GM19324 (cell line): ENCODE measurements around the gene VWA5A.

Source experiments
- ATAC-seq: cut with Tn5 transposase; IDR thresholded peaks from one replicate; pipeline ENCODE4 v1.9.1; 2021; ENCODE audit warnings: mild to moderate bottlenecking, moderate library complexity; ENCODE audit not compliant: unreplicated experiment, low FRiP score

The VWA5A gene

GRCh38 chr11:124114942-124115781 is at the start of gene VWA5A:
TSS of gene VWA5A (plus strand) at chr11:124115450. CDS start at chr11:124117512, 2,062 bp downstream.
- peak; percentile 99 for ATAC-seq

DNA sequence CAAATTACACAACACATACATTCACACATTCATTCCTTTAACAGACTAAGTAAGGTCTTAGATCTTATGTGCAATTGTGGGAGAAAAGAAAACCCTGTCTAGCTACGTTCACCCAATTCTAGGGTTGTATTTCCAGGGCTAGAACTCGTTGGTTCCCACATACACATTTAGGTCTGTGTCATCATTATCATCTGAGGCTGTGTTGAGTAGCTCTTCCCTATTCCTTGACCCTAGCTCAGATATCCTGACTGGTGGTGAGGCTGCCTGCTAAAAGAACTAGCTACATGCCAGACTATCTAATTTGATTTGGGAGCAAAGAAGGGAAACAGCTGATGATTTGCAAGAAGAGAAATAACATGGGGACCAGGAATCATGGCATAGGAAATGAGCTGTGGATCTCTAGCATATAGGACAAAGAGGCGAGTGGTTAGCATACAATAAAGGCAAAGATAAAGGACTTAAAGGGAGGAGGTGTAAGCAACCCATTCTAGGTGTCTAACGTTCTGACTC is 46.6 kb upstream of the VWA5A start:
- no peak for ATAC-seq

GRCh38 chr11:124069429-124070401 is 45.5 kb upstream of the VWA5A start:
- peak; percentile 89 for ATAC-seq

DNA sequence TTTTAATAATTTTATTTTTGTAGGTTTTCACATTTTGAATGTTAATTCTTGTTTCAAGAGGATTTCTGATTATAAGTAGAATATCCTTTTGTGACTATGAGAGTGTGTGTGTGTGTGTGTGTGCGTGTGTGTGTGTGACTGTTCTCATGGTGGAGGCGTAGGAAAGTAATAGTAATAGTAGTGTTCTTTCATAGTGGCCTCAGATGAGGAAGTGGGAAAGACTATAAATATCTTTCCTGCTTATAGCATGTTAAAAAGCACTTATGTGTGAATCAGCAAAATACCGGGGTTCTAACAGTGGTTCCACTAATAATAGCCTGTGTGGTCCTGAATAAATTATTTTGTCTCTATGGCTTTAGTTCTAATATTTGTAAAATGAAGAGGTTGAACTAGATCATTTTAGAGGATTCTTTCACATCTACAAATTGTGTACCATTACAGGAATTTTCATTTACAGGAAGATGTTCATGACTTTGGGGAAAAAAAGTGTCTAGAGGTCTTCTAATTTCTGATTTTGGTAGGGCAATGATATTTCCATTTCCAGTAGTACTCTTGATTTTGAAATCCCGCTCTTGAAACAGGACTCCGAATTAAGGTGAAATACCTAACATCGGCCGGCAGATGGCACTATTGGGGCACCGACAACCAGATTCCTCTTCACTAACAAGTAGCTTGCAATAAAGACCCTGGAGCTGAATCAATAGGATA is 44.2 kb upstream of the VWA5A start:
- ATAC-seq, result peak; percentile 47

DNA sequence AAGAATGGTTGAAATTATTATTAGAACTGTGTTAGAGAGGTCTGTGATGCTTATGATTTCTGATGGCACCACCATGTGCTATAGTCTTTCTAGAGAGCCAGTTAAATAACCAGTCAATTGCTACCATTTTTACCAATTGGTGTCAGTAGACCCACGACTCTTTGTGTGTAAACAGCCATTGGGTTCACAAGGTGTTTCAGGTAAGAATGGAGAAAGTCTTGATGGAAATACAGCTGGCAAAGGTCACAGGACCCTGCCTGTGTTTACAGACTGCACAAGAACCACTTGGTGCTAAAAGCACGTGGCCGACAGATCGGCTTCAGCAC is 43.7 kb upstream of the VWA5A start:
- no peak for ATAC-seq

- no peak for ATAC-seq
Observed at GRCh38 chr11:124072147-124072546, 43.1 kb upstream of the VWA5A start.

GRCh38 chr11:124074554-124074953 is 40.7 kb upstream of the VWA5A start:
- ATAC-seq, result no peak

DNA sequence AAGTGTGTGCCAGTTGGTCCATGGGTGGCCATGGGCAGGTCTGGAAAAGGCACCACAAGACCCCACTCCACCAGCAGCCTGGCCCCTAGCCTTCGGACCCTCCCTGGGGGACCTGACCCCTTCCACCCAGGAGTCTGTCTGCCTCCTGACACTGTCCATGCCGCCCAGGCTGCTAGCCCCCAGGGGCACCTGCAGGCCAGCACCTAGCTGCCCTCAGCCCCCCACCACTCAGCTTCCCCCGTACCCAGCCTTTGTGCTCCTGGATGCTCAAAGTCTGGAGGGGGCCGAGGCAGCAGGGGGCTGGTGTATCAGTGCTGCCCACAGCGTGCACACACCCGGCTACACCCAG is 39.8 kb upstream of the VWA5A start:
- no peak for ATAC-seq

- ATAC-seq, result peak; percentile 64
Observed at GRCh38 chr11:124075841-124076651, 39.2 kb upstream of the VWA5A start.

DNA sequence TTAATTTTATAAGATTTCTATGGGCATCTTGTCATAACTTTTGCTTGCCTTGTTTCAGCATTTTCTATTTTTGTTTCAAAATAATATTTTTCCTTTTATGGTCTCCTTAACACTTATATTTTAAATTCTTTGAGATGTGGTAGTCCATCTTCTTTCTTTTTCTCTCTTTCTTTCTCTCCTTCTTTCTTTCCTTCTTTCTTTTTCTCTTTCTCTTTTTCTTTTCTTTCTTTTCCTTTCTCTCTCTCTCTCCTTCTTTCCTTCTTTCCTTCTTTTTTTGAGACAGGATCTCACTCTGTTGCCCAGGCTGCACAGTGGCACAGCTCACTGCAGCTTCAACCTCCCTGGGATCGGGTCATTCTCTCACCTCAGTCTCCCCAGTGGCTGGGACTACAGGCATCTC is 38.0 kb upstream of the VWA5A start:
- no peak for ATAC-seq

DNA sequence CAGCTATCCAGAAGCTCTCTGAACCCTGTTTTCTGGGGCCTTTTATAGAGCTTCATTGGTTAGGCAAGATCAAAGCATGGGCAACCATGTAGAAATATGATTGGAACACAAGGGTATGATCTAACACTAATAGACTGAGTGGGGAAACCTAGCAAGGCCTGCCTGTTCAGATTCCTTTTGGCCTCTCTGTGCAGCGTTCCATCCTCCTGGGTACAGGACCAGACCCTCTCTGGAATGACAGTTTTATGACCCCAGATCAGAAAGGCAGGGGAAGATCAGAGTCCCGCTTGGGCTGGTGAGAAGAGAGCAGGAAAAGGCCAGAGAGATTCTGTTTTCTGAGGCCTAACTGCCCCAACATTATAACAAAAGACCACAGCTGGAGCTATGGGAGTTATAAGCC is 36.7 kb upstream of the VWA5A start:
- no peak for ATAC-seq

- ATAC-seq, result no peak
Observed at GRCh38 chr11:124079631-124080326, 35.5 kb upstream of the VWA5A start.

DNA sequence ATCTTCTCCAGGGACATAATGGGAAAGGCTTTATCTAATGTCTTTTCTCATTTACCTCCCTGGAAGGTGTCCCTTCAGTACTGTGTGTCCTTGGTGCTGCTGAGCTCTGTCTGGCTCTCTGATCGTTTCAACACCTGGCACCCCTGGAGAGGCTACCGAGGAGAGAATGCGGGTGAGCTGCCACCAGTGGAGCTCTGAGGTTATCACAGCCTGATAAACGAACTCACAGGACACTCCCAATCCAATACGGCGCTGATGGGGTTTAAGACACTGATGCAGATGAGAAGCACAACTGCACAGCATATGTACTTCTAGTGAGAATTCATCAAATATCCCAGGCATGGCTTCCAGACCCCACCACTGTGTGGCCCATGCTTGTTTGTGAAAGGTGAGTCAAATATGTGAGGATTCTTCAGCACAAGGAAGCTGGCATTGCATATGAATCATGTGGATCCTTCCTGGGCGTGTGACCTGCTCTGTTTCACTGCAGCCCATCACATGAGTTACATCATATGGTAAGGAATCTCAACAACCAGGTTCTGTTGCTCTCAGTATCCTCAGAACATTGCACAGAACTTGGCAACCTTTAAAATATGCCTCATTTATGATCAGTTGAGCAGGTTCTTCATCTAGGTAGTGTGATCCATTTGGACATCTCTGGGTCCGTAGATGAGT is 34.8 kb upstream of the VWA5A start:
- no peak for ATAC-seq

DNA sequence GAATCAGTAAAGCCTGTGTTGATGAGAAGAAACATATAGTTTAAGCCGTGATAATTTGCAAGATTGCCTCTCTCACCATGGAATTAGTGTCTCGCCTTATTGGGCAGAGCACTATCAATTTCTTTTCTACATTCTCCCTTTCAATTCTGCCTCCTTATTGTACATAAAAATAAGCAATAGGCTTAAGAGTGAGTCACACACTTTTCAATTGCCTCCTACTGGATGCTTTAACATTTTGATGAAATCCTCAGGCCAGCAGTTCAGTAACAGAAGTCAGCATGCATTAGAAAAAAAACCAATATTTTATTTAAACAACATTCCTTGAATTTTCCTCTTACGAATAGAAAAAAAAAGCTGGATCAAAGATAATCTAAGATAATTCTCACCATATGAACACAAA is 33.8 kb upstream of the VWA5A start:
- no peak for ATAC-seq

DNA sequence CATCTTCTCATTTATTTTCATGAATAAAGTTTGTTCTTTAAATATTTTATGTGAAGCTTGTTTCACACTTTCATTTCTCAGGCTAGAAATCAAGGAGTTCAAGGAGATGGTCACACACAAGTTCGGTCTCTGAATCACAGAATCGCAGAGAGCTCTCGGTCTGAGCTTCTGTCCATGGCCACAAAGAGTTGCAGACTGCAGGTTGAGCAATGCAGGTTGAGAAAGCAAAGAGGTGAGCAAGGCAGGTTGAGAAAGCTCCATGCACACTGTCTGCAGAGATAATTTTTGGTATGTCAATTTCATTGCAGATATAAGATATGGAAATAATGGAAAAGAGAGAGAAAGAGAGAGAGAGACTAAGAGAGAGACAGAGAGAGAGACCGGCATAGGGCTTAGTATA is 32.9 kb upstream of the VWA5A start:
- ATAC-seq, result no peak

GRCh38 chr11:124085583-124085982 is 29.7 kb upstream of the VWA5A start:
- ATAC-seq, result no peak

- no peak for ATAC-seq
Observed at GRCh38 chr11:124085997-124086846, 29.0 kb upstream of the VWA5A start.

GRCh38 chr11:124090996-124091395 is 24.3 kb upstream of the VWA5A start:
- ATAC-seq, result no peak
